K562 (cell line): ENCODE results near the gene SMAP2. TPM values are rescaled to one million over a fixed set of nuclear protein-coding genes. Genes with fewer than 3 reads are reported as not detected.

Source experiments
- ATAC-seq: fragments of 200-7000 bp; cut with Tn5 transposase; 3 replicates; pipeline ENCODE4 v1.9.1; 2020; ENCODE audit warnings: moderate library complexity
- BruUV-seq: library from RNA; stranded (reverse); fragments of 400-500 nt; replicated peaks from 2 replicates; lab custom pipeline; 2021; lab: Mats Ljungman, UMichigan
- CTCF ChIA-PET: fragments of 300-600 bp; formaldehyde crosslinking; extraction: SDS; loops from one replicate; lab custom pipeline; 2021; ENCODE audit warnings: low intra/inter-chr PET ratio; lab: Yijun Ruan, JAX
- POLR2A ChIA-PET: fragments of 300-600, 350-650 bp; sonication (Branson Sonifier 250); formaldehyde crosslinking; extraction: SDS; loops from one replicate; lab custom pipeline; 2021; ENCODE audit warnings: antibody characterized with exemption, inconsistent platforms; lab: Yijun Ruan, JAX
- DNase-seq, 4 experiments: peaks; one replicate each; pipeline versions ENCODE4 v3.0.0 to v3.0.0-alpha.2; 2011 to 2018; ENCODE audit warnings: low spot score in 3 of 4, mixed read lengths in 3 of 4; ENCODE audit errors: extremely low read depth in 1 of 4
- FAIRE-seq: peaks from 2 replicates; lab custom pipeline; 2011; peaks lifted over from hg19 to GRCh38; lab: Jason Lieb, UNC
- H2AFZ ChIP-seq: 2 replicates; pipeline ENCODE4 v1.6.0; 2011; ENCODE audit warnings: low read depth, low read length, control low read depth, inconsistent platforms
- H3K27ac ChIP-seq: fragments of 200-600 bp; 3 replicates; pipeline ENCODE4 v1.8.0; 2011; ENCODE audit warnings: low read depth, mild to moderate bottlenecking, control low read depth, inconsistent platforms, low read length, moderate library complexity, mixed read lengths; ENCODE audit errors: extremely low read depth
- H3K27me3 ChIP-seq, 2 experiments: fragments of 300-600 bp in 1 of 2; 2 replicates in 1 of 2; 3 replicates in 1 of 2; pipeline versions ENCODE4 v1.6.0 to v1.8.0; 2011; ENCODE audit warnings: inconsistent platforms in 2 of 2, low read length in 2 of 2, mild to moderate bottlenecking in 1 of 2, mixed read lengths in 1 of 2, moderate library complexity in 1 of 2; ENCODE audit not compliant: control insufficient read depth in 2 of 2, insufficient read depth in 2 of 2
- H3K36me3 ChIP-seq: fragments of 300-600 bp; 3 replicates; pipeline ENCODE4 v1.8.0; 2011; ENCODE audit warnings: mild to moderate bottlenecking, low read length, inconsistent platforms; ENCODE audit not compliant: control insufficient read depth, insufficient read depth
- H3K4me1 ChIP-seq, 2 experiments: fragments of 200-600 bp in 1 of 2; replicated peaks in 1 of 2; 2 replicates in 1 of 2; 3 replicates in 1 of 2; pipeline versions ENCODE4 v1.5.1 to v1.8.0; 2011; ENCODE audit warnings: inconsistent platforms in 2 of 2, low read length in 2 of 2, mild to moderate bottlenecking in 1 of 2, mixed read lengths in 1 of 2, moderate library complexity in 1 of 2; ENCODE audit not compliant: control insufficient read depth in 2 of 2, insufficient read depth in 2 of 2
- H3K4me2 ChIP-seq: 2 replicates; pipeline ENCODE4 v1.6.1; 2011; ENCODE audit warnings: low read length, control low read depth, inconsistent platforms, mixed read lengths; ENCODE audit not compliant: insufficient read depth
- H3K4me3 ChIP-seq: fragments of 200-600 bp; sonication (generic), shearing (Covaris generic); 2 replicates; pipeline ENCODE4 v1.5.1; 2016; ENCODE audit warnings: control low read depth, inconsistent platforms
- H3K79me2 ChIP-seq: fragments of 200-600 bp; 3 replicates; pipeline ENCODE4 v1.8.0; 2011; ENCODE audit warnings: low read length, inconsistent platforms; ENCODE audit not compliant: control insufficient read depth, insufficient read depth
- H3K9ac ChIP-seq, 2 experiments: 2 replicates each; pipeline versions ENCODE4 v1.6.0 to v1.6.1; 2011; ENCODE audit warnings: low read depth in 2 of 2, low read length in 2 of 2, control low read depth in 1 of 2, inconsistent platforms in 1 of 2, mild to moderate bottlenecking in 1 of 2, mixed read lengths in 1 of 2; ENCODE audit not compliant: insufficient read depth in 1 of 2
- H3K9me1 ChIP-seq: one replicate; pipeline ENCODE4 v1.6.0; 2011; ENCODE audit warnings: inconsistent platforms, mild to moderate bottlenecking, low read length, moderate library complexity; ENCODE audit not compliant: control insufficient read depth, insufficient read depth
- H3K9me3 ChIP-seq: replicated peaks from 2 replicates; pipeline ENCODE4 v1.5.1; 2011; ENCODE audit warnings: low read depth, low read length, inconsistent platforms; ENCODE audit not compliant: control insufficient read depth, insufficient read depth
- H4K20me1 ChIP-seq: replicated peaks from 2 replicates; pipeline ENCODE4 v1.6.1; 2011; ENCODE audit warnings: low read length, inconsistent platforms, mixed read lengths; ENCODE audit not compliant: control insufficient read depth, insufficient read depth
- BRF1 ChIP-seq: IDR thresholded peaks from 3 replicates; pipeline ENCODE4 v1.6.1; 2011; ENCODE audit warnings: borderline replicate concordance, mild to moderate bottlenecking; ENCODE audit not compliant: insufficient read length; ENCODE audit errors: extremely low read depth
- CBX1 ChIP-seq: sonication (generic); IDR thresholded peaks from 2 replicates; pipeline ENCODE4 v1.6.1; 2016; ENCODE audit warnings: antibody characterized with exemption, low read depth, mild to moderate bottlenecking
- CREM ChIP-seq: IDR thresholded peaks from 2 replicates; pipeline ENCODE4 v1.6.1; 2014; ENCODE audit warnings: antibody characterized with exemption, low read depth
- ELF4 ChIP-seq: fragments of 450-650 bp; formaldehyde crosslinking; IDR thresholded peaks from 2 replicates; pipeline ENCODE4 v1.4.0; 2022; ENCODE audit warnings: missing genetic modification characterization
- JUND ChIP-seq, 2 experiments: IDR thresholded peaks; 2 replicates in 1 of 2; 3 replicates in 1 of 2; pipeline ENCODE4 v1.6.1; 2011; ENCODE audit warnings: borderline replicate concordance in 2 of 2, low read depth in 2 of 2, low read length in 2 of 2, improper control_type of control experiment in 1 of 2, missing biosample characterization in 1 of 2, missing genetic modification characterization in 1 of 2, missing genetic modification reagents in 1 of 2
- MCM2 ChIP-seq: fragments of 450-650 bp; IDR thresholded peaks from 2 replicates; pipeline ENCODE4 v1.6.1; 2017; ENCODE audit warnings: low read depth, mild to moderate bottlenecking
- MCM3 ChIP-seq: fragments of 450-650 bp; IDR thresholded peaks from 2 replicates; pipeline ENCODE4 v1.6.1; 2016
- NONO ChIP-seq, 2 experiments: fragments of 200-400 bp in 1 of 2; fragments of 450-650 bp in 1 of 2; formaldehyde crosslinking in 1 of 2; IDR thresholded peaks; 2 replicates each; pipeline ENCODE4 v1.6.1; 2017; ENCODE audit warnings: low read depth in 2 of 2, mild to moderate bottlenecking in 2 of 2, moderate library complexity in 2 of 2, low read length in 1 of 2
- PHTF2 ChIP-seq: fragments of 250-450 bp; sonication (Bioruptor Pico); IDR thresholded peaks from 2 replicates; pipeline ENCODE4 v1.5.0; 2021; ENCODE audit warnings: mild to moderate bottlenecking
- PTBP1 ChIP-seq: fragments of 200-400 bp; formaldehyde crosslinking; IDR thresholded peaks from 2 replicates; pipeline ENCODE4 v1.6.1; 2017; ENCODE audit warnings: low read depth, low read length
- PTTG1 ChIP-seq: fragments of 450-650 bp; IDR thresholded peaks from 2 replicates; pipeline ENCODE4 v1.6.1; 2016; ENCODE audit warnings: low read depth, mild to moderate bottlenecking, missing genetic modification characterization, missing compliant biosample characterization
- RBM22 ChIP-seq: fragments of 200-400 bp; formaldehyde crosslinking; IDR thresholded peaks from 2 replicates; pipeline ENCODE4 v1.6.1; 2018; ENCODE audit warnings: low read length, low read depth; ENCODE audit not compliant: poor library complexity, severe bottlenecking
- RFX7 ChIP-seq: fragments of 250-450 bp; sonication (Bioruptor Pico); IDR thresholded peaks from 2 replicates; pipeline ENCODE4 v1.5.1; 2021; ENCODE audit warnings: mild to moderate bottlenecking
- SMARCE1 ChIP-seq: fragments of 450-650 bp; IDR thresholded peaks from 2 replicates; pipeline ENCODE4 v1.7.1; 2016; ENCODE audit warnings: mild to moderate bottlenecking
- ZNF124 ChIP-seq: sonication (generic); formaldehyde crosslinking; IDR thresholded peaks from 2 replicates; pipeline ENCODE4 v1.8.1; 2022; ENCODE audit warnings: missing genetic modification reagents
- ZNF408 ChIP-seq: fragments of 250-450 bp; sonication (Bioruptor Pico); IDR thresholded peaks from 2 replicates; pipeline ENCODE4 v1.4.0; 2020; ENCODE audit warnings: low read depth, mild to moderate bottlenecking, moderate library complexity
- WGBS: fragments of 100-300 bp; shearing (Covaris generic); methylation state at CpG from one replicate; pipeline ENCODE4 v1.1.6; 2016; ENCODE audit warnings: low coverage, mixed read lengths; ENCODE audit not compliant: insufficient coverage; ENCODE audit errors: missing lambda C conversion rate; 5-methylcytosine and 5-hydroxymethylcytosine counted together
- in situ Hi-C: fragments of 300-500 bp; cut with MboI; formaldehyde crosslinking; loops from 4 replicates; pipeline ENCODE4 v1.15.0; 2018; ENCODE audit warnings: inconsistent platforms, mixed read lengths
- intact Hi-C: fragments of 100-400 bp; cut with micrococcal nuclease; formaldehyde crosslinking; loops from 2 replicates; pipeline ENCODE4 v1.14.2; 2022
- polyA plus RNA-seq, 8 experiments: library from polyadenylated mRNA; depleted of rRNA in 4 of 8; stranded (reverse) in 5 of 8; unstranded in 3 of 8; fragments of >200 nt; fragmentation: Nextera tagmentation in 2 of 8; fragmentation: Illumina TruSeq in 1 of 8; extraction: Ambion mirVana in 2 of 8; extraction: Trizol in 1 of 8; gene quantifications; 2 replicates each; pipeline versions ENCODE4 v1.2.1 to v1.2.3, GENCODE V29; 2011 to 2014; ENCODE audit warnings: inconsistent platforms in 1 of 8, missing spikeins in 1 of 8
- total RNA-seq, 7 experiments: library from RNA; depleted of rRNA in 6 of 7; stranded (reverse); fragments of >200 nt in 6 of 7; fragmentation: Illumina TruSeq in 2 of 7; extraction: Trizol in 2 of 7; gene quantifications; 2 replicates each; pipeline versions ENCODE4 v1.2.1 to v1.2.3, GENCODE V29; 2011 to 2021; ENCODE audit warnings: low replicate concordance in 1 of 7
- TF ChIP-seq, protein P1 (sequence below), 3 experiments: IDR thresholded peaks in 2 of 3; conservative IDR thresholded peaks in 1 of 3; 2 replicates each; pipeline ENCODE4 v1.5.1; 2011 to 2012; ENCODE audit warnings: low read length in 3 of 3, mild to moderate bottlenecking in 3 of 3, control low read depth in 2 of 3, improper control_type of control experiment in 1 of 3, inconsistent platforms in 1 of 3, low read depth in 1 of 3, mixed read lengths in 1 of 3, moderate library complexity in 1 of 3; ENCODE audit not compliant: insufficient read depth in 2 of 3
- TF ChIP-seq, protein P2 (sequence below), 2 experiments: fragments of 450-650 bp in 1 of 2; sonication (generic) in 1 of 2; formaldehyde crosslinking in 1 of 2; IDR thresholded peaks in 1 of 2; conservative IDR thresholded peaks in 1 of 2; 2 replicates each; pipeline versions ENCODE4 v1.6.1 to v1.8.1; 2016 to 2023; ENCODE audit warnings: mild to moderate bottlenecking in 2 of 2, moderate library complexity in 2 of 2, inconsistent platforms in 1 of 2, missing genetic modification reagents in 1 of 2

Gene SMAP2
- total and polyA plus RNA-seq, 9 of the 15 experiments (the other 6 are each of a cell fraction or from before 2014, with no cell fraction given): 38.7 to 212 (median 94.1) TPM

DNA sequence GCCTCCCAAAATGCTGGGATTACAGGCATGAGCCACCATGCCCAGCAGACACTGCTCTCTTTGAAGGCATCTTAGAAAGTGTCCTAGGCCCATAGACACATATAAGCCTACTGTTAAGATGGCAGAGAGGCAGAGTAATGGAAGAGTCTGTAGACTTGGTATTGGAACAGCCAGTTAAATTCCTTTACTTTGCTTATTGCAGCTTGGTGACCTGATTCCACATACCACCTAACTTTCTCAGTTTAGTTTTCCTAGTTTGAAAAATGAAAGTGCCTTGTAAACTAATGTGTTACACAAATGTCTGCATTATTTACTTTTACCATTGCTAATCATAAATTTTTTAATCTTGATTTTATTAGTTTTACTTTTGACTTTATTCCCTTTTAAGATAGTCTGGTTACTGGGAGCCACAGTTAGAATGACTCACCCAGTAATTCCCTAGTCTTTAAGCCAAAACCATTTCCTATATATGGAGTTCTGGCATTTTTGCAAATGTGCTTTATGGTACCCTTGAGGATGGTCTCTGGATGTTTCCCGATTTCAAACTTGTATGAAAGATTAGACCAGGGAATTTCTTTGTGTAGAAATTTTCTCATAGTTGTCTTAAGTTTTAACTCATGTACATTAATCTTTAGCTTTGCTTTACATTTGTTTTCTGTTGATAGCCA lies 6.4 kb downstream of the SMAP2 start:
- H3K79me2 ChIP-seq: peaks cover 100% of the 10 kb centered on the region
- peak; percentile 66 for TF ChIP-seq JUND (IDR thresholded peaks at IDR 0.05; ENCODE audit: borderline replicate concordance, low read depth, low read length)
- TF ChIP-seq JUND (tag; IDR thresholded peaks at IDR 0.05; ENCODE audit: borderline replicate concordance, low read depth, low read length): peak; percentile 64; the same call in 2 of the 3 replicates
- no peak for TF ChIP-seq CBX1
- TF ChIP-seq ZNF408 (CRISPR knock-in tag): no peak
- TF ChIP-seq MCM3: no peak
- TF ChIP-seq RBM22: no peak
- TF ChIP-seq SMARCE1: 0 out of 2 replicates have a peak, but pooled peaks have one; percentile 17
- no peak for TF ChIP-seq CREM
- TF ChIP-seq, protein P1, sequence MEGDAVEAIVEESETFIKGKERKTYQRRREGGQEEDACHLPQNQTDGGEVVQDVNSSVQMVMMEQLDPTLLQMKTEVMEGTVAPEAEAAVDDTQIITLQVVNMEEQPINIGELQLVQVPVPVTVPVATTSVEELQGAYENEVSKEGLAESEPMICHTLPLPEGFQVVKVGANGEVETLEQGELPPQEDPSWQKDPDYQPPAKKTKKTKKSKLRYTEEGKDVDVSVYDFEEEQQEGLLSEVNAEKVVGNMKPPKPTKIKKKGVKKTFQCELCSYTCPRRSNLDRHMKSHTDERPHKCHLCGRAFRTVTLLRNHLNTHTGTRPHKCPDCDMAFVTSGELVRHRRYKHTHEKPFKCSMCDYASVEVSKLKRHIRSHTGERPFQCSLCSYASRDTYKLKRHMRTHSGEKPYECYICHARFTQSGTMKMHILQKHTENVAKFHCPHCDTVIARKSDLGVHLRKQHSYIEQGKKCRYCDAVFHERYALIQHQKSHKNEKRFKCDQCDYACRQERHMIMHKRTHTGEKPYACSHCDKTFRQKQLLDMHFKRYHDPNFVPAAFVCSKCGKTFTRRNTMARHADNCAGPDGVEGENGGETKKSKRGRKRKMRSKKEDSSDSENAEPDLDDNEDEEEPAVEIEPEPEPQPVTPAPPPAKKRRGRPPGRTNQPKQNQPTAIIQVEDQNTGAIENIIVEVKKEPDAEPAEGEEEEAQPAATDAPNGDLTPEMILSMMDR (IDR thresholded peaks at IDR 0.05 in 2 of 3, conservative IDR thresholded peaks at IDR 0.05 in 1 of 3; ENCODE audit: insufficient read depth in 2 of 3, low read depth in 1 of 3, low read length in 3 of 3): no peak
- TF ChIP-seq RFX7 (CRISPR knock-in tag): no peak
- no peak for TF ChIP-seq PHTF2 (CRISPR knock-in tag)
- no peak for TF ChIP-seq PTBP1
- TF ChIP-seq MCM2: no peak
- no peak for TF ChIP-seq PTTG1 (tag)
- no peak for TF ChIP-seq BRF1
- no peak for TF ChIP-seq ZNF124 (CRISPR knock-in tag)
- TF ChIP-seq NONO (IDR thresholded peaks at IDR 0.05; ENCODE audit: low read depth in 2 of 2, low read length in 1 of 2): 0 out of 4 replicates have a peak, but pooled peaks of 1 of the 2 experiments have one; percentile 24
- TF ChIP-seq, protein P2, sequence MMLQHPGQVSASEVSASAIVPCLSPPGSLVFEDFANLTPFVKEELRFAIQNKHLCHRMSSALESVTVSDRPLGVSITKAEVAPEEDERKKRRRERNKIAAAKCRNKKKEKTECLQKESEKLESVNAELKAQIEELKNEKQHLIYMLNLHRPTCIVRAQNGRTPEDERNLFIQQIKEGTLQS (IDR thresholded peaks at IDR 0.05): peak; percentile 66
- TF ChIP-seq, protein P2 (CRISPR knock-in tag; conservative IDR thresholded peaks at IDR 0.05): no peak
- no peak for TF ChIP-seq ELF4 (CRISPR knock-in tag)

More for the DNA sequence above, 6.4 kb downstream of the SMAP2 start:
- CTCF ChIA-PET: interaction anchor here (0.8 kb wide), 1 partner anchor 29 kb away, joined by 3 read pairs; no protein-coding TSS in a partner anchor
- Histone ChIP-seq H3K27ac (peak overlapping the region; percentile 56), H3K4me3 (no peak overlapping the region), H4K20me1 (no peaks in the 10 kb centered on the region), H2AFZ (no peak overlapping the region), H3K9ac (peak overlapping the region in 1 of 2 experiments; percentile 47; a peak in 3 of 4 replicates), H3K4me1 (peaks cover 31 to 65% of the 10 kb centered on the region in 2 experiments), H3K9me3 (no peaks in the 10 kb centered on the region), H3K36me3 (peaks cover 35% of the 10 kb centered on the region), H3K4me2 (peak overlapping the region; percentile 53; the same call in 1 of the 2 replicates), H3K9me1 (no peaks in the 10 kb centered on the region), H3K27me3 (no peaks in the 10 kb centered on the region)
- POLR2A ChIA-PET: interaction anchor here (1.1 to 7.7 kb wide), 2 partner anchors 19 to 25 kb away, joined by 3 to 61 read pairs; no protein-coding TSS in a partner anchor
- in situ Hi-C loops: no loop called here
- WGBS: 5% methylated on average over 1 of the region's 1 CpG
- no TSS peak for BruUV-seq
- intact Hi-C loops: no loop called here
- ATAC-seq: no peak
- DNase-seq: no peak
- no peak for FAIRE-seq
